ENCODE data around the gene SDCCAG8. TPM values are rescaled to one million over a fixed set of nuclear protein-coding genes. Genes with fewer than 3 reads are reported as not detected.

Gene SDCCAG8
- polyA plus RNA-seq, 1 experiment, result 34.1 TPM

DNA sequence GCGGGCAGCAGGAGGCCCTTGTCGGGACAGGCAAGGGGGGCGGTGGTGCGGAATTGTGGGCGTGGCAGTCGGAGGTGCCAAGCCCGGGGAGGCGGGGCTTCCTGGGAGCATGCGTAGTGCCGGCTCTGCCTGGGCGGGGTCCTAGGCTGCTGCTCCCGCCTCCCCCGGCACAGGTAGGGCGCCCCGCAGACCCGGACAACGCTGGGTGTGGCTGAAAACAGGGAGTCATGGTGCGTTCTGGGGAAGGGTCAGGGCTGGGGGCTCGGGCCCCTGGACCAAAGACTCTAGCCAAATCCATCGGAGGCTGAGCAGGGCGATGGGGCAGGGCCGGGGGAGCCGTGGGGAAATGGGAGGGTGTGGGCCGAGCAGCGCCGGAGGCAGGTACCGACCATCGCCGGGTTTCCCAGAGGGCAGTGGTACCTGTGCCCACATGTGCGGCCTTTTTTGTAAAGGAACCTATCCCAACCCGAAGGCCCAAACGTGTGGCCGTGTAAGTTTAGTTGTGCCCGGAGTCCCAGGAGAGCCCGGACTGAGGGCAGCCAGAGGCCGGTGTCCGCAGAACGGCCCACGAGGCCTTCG lies 231.9 kb downstream of the SDCCAG8 start:
- CTCF ChIA-PET, result no interaction called here
- H3K9me3 ChIP-seq (ENCODE audit: control insufficient read depth, insufficient read depth, low read length), result peaks cover 14% of the 10 kb centered on the region; the same call in 1 of the 2 replicates
- TF ChIP-seq, protein P1, sequence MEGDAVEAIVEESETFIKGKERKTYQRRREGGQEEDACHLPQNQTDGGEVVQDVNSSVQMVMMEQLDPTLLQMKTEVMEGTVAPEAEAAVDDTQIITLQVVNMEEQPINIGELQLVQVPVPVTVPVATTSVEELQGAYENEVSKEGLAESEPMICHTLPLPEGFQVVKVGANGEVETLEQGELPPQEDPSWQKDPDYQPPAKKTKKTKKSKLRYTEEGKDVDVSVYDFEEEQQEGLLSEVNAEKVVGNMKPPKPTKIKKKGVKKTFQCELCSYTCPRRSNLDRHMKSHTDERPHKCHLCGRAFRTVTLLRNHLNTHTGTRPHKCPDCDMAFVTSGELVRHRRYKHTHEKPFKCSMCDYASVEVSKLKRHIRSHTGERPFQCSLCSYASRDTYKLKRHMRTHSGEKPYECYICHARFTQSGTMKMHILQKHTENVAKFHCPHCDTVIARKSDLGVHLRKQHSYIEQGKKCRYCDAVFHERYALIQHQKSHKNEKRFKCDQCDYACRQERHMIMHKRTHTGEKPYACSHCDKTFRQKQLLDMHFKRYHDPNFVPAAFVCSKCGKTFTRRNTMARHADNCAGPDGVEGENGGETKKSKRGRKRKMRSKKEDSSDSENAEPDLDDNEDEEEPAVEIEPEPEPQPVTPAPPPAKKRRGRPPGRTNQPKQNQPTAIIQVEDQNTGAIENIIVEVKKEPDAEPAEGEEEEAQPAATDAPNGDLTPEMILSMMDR (IDR thresholded peaks at IDR 0.05; ENCODE audit: low read depth, low read length), result no peak
- H3K27ac ChIP-seq (ENCODE audit: low read depth, low read length), result no peak overlapping the region
- POLR2A ChIA-PET, result no interaction called here
- H3K27me3 ChIP-seq (ENCODE audit: control insufficient read depth, insufficient read depth, low read length), result no peaks in the 10 kb centered on the region
- H3K4me3 ChIP-seq (ENCODE audit: low read depth, low read length), result no peak overlapping the region
- DNase-seq (ENCODE audit: low read depth, low spot score), result no peak

DNA sequence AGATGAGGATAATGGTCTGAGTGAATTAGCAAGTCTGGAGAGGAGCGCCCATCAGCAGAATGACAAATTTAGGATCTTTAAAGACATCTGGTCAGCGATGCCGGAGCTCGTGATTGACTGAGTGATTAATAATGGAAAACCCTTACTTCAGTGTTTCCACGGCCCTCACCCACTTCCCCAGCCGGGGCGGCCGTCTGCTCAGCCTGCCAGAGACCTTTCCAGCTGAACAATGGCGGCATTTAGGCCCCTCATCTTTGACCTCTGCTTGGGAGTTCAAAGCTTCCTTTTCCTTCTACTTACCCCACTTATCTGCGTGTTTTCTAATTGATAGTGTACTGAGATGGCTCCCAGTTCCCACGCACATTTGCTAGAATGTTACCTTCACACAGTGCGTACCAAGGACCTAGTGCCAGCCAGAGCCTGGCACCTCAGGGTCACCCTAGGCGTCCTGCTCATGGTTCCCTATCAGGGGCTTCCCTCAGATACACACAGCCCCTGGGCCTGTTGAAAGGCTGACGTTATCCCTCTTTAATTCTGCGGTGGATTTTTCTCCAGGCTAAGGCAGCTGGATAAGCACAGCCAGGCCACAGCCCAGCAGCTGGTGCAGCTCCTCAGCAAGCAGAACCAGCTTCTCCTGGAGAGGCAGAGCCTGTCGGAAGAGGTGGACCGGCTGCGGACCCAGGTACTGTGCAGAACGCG lies 232.8 kb downstream of the SDCCAG8 start:
- Histone ChIP-seq H3K4me3 (ENCODE audit: low read depth, low read length) (no peak overlapping the region), H3K9me3 (ENCODE audit: control insufficient read depth, insufficient read depth, low read length) (peaks cover 11% of the 10 kb centered on the region; the same call in 1 of the 2 replicates), H3K27ac (ENCODE audit: low read depth, low read length) (no peak overlapping the region), H3K27me3 (ENCODE audit: control insufficient read depth, insufficient read depth, low read length) (no peaks in the 10 kb centered on the region)
- TF ChIP-seq, protein P1 (IDR thresholded peaks at IDR 0.05; ENCODE audit: low read depth, low read length), result no peak
- POLR2A ChIA-PET, result no interaction called here
- CTCF ChIA-PET, result no interaction called here
- no peak for DNase-seq (ENCODE audit: low read depth, low spot score)

DNA sequence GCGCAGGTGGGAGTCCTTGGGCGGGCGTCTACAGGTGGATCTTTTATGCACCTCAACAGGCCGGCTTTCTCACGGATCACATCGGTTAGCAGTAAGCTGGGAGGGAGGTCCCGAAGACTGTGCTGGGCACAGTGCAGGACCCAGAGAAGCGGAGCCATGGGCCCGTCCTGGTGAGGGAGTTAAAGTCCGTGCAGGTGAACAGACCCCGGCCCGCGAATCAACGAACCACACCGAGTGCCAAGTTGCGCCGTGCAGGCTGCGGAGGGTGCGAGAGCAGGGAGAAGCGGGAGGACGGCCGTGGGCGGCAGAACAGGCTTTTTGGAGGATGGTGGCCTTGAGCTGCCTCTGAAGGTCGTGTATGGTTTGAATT lies 233.3 kb downstream of the SDCCAG8 start:
- POLR2A ChIA-PET, result no interaction called here

DNA sequence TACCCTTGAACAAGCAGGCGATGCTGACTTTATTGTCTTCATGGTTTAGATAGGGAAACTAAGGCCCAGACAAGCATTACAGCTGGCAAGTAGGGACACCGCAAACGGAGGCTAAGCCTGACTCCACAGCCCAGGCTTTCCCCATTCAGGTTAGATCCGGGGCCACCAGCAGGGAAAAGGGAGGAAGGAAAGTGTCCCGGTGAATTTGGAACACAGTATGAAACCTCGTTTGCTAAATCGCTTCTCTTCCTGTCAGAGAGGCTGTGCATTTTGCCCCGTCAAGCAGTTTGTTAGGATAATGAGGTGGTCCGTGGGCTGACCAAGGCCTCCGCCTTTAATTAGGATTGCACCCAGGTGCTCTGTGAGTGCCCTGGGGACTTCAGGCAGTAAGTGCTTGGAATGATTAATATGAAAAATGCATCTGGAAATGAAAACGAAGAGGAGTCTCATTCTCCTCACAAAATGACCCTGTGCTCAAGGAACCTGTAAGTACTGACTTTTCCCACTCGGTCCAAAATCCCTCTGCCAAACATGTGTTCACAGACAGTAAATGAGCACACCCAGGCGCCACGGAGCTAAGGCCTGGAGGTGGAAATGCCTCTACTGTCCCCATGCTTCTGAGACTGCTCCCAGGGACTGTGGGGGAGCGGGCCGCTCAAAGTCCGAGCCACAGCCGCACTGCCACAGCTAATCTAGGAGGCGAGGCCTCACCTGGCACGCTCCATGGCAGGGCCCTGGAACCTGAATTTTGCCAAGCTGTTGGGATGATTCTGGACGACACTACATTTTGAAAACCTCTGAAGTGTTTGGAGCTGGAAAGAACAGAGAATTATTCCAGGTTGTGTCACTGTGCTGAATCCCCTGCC lies 234.1 kb downstream of the SDCCAG8 start:
- Histone ChIP-seq H3K9me3 (ENCODE audit: control insufficient read depth, insufficient read depth, low read length) (peaks cover 5% of the 10 kb centered on the region; the same call in 1 of the 2 replicates), H3K27me3 (ENCODE audit: control insufficient read depth, insufficient read depth, low read length) (no peaks in the 10 kb centered on the region), H3K4me3 (ENCODE audit: low read depth, low read length) (no peak overlapping the region), H3K27ac (ENCODE audit: low read depth, low read length) (no peak overlapping the region)
- TF ChIP-seq, protein P1 (IDR thresholded peaks at IDR 0.05; ENCODE audit: low read depth, low read length), result no peak
- DNase-seq (ENCODE audit: low read depth, low spot score), result no peak
- POLR2A ChIA-PET, result no interaction called here
- CTCF ChIA-PET, result no interaction called here

More for the DNA sequence above, 233.3 kb downstream of the SDCCAG8 start:
- H3K4me3 ChIP-seq (ENCODE audit: low read depth, low read length), result no peak overlapping the region
- H3K9me3 ChIP-seq (ENCODE audit: control insufficient read depth, insufficient read depth, low read length), result peaks cover 6% of the 10 kb centered on the region; the same call in 1 of the 2 replicates
- H3K27me3 ChIP-seq (ENCODE audit: control insufficient read depth, insufficient read depth, low read length), result no peaks in the 10 kb centered on the region
- CTCF ChIA-PET, result no interaction called here
- H3K27ac ChIP-seq (ENCODE audit: low read depth, low read length), result no peak overlapping the region
- no peak for DNase-seq (ENCODE audit: low read depth, low spot score)
- TF ChIP-seq, protein P1 (IDR thresholded peaks at IDR 0.05; ENCODE audit: low read depth, low read length), result no peak
